GM18858 (cell line): ENCODE measurements around the gene ALAS2.
"Not testable (repeated sequence)": the region's sequence is repeated elsewhere in the genome, so short reads cannot be mapped to it uniquely, and the experiment has no call there.

Source experiments
- ATAC-seq: cut with Tn5 transposase; IDR thresholded peaks from one replicate; pipeline ENCODE4 v1.9.1; 2021; ENCODE audit not compliant: unreplicated experiment

The ALAS2 gene

DNA sequence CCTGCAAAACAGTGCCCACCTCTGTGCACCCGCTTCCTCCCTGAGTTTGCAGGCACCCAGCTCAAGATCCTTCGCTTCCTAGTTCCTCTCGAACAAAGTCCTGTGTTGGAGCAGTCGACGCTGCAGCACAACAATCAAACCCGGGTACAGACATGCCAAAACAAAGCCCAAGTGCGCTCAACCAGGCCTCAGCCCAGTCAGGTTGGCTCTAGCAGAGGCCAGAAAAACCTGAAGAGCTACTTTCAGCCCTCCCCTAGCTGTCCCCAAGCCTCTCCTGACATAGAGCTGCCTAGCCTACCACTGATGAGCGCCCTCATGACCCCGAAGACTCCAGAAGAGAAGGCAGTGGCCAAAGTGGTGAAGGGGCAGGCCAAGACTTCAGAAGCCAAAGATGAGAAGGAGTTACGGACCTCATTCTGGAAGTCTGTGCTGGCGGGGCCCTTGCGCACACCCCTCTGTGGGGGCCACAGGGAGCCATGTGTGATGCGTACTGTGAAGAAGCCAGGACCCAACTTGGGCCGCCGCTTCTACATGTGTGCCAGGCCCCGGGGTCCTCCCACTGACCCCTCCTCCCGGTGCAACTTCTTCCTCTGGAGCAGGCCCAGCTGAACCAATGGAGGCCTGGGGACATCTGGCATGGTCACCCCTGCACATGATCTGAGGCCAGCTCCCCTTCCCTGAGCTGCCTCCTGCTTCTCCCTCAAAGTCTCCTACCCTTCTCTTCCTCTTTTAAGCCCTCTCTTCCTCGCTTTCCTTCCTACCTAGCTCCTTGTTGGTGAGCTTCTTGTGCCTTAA lies 23.8 kb downstream of the ALAS2 start:
- ATAC-seq: no peak

GRCh38 chrX:55005256-55005655 lies 25.5 kb downstream of the ALAS2 start:
- no peak for ATAC-seq

DNA sequence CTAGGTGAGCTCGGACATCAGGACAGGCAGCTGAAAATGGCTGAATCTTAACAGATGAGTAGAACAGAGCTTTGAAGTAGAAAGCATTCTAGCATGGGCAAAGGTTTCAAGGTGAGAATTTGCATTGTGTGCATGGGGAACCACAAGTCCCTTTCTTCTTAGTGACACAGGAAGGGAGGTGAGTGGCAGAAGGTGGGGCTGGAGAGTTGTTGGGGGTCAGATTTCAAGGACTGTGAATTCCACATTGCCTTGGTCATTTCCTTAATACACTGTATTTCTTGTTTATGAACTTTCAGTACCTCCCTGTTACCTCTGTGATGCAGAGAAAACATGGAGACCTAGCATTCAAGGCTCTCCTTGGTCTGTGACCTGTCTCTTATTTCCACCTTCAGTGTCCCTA lies 26.5 kb downstream of the ALAS2 start:
- no peak for ATAC-seq

GRCh38 chrX:54999717-55000598 lies 30.8 kb downstream of the ALAS2 start, which contains the start of gene APEX2:
Gene APEX2, plus strand, starts transcription at chrX:55000363. Its CDS starts 60 bp downstream, at chrX:55000423.
- ATAC-seq: peak; percentile 90

- no peak for ATAC-seq
Observed at GRCh38 chrX:54995621-54996020, 35.2 kb downstream of the ALAS2 start.

GRCh38 chrX:54994668-54995351 lies 36.0 kb downstream of the ALAS2 start:
- no peak for ATAC-seq

DNA sequence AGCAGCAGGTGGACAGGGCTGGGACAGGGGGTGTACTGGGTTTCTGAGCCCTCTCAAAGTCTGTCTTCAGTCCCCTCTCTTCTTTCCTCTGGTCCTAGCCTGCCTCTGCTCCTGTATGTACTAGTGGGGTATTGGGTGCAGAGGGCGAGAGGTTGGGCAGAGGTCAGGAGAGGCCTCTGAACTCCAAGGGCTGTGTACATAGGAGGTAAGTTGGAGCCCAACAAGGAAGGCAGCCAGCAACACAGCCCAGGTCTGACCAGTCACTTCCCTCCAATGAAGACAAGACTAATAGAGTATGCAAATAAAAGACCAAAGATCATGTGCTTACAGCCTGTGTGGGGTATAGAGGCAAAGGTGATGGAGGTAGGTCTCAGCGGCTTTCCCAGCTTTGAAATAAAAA lies 36.7 kb downstream of the ALAS2 start, which contains the start of gene PFKFB1:
PFKFB1 (minus strand) TSS at position 90 of the 400 bp plus-strand sequence. CDS start 181 bp downstream, outside the sequence.
- no peak for ATAC-seq

GRCh38 chrX:54992911-54993622 lies 37.7 kb downstream of the ALAS2 start:
- no peak for ATAC-seq

DNA sequence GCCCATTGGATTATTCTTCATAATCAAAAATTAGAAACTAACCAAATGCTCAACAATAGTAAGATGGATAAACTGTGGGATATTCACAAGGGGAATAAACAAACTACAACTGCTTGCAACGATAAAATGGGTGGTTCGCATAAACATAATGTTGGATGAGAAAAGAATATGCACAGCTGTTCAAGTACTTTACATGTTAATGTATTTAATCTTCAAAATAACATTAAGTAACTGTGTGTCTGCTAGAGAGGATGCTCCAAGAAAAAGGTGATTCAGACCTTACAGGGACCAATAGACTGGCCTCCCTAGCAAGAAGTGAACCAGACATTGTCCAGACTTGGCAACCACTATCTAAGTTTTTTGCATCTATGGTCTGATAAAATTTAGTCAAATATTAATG lies 39.1 kb downstream of the ALAS2 start:
- ATAC-seq: no peak

GRCh38 chrX:54983306-54983705 lies 47.5 kb downstream of the ALAS2 start:
- not testable (repeated sequence) for ATAC-seq

- no peak for ATAC-seq
Observed at GRCh38 chrX:54980334-54980733, 50.4 kb downstream of the ALAS2 start.

GRCh38 chrX:54979432-54979831 lies 51.3 kb downstream of the ALAS2 start:
- no peak for ATAC-seq

GRCh38 chrX:54978448-54978847 lies 52.3 kb downstream of the ALAS2 start:
- no peak for ATAC-seq

- ATAC-seq: no peak
Observed at GRCh38 chrX:54977387-54977786, 53.4 kb downstream of the ALAS2 start.

DNA sequence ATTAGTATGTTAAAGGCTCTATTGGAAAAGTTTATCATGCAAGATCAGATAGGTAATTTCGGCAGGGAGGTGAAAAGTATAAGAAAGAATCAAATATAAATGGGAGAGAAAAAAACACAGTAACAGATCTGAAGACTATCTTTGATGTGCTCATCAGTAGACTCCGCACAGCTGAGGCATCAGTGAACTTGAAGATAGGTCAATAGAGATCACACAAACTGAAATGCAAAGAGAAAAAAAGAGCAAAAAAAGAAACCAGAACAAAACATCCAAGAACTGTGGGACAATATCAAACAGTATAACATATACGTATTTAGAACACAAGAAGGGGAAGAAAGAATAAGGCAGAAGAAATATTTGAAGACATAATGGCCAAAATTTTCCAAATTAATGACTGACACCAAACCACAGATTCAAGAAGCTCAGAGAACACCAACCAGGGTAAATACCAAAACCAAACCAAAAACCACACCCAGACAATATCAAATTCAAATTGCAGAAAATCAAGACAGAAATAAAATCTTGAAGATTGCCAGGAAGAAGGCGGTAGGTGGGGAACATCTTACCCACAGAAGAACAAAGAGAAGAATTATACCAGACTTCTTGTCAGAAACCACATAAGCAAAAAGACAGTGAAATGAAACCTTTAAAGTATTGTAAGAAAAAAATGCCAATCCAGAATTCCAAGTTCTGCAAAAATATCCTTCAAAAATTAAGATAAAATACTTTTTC lies 65.8 kb downstream of the ALAS2 start:
- ATAC-seq: no peak

DNA sequence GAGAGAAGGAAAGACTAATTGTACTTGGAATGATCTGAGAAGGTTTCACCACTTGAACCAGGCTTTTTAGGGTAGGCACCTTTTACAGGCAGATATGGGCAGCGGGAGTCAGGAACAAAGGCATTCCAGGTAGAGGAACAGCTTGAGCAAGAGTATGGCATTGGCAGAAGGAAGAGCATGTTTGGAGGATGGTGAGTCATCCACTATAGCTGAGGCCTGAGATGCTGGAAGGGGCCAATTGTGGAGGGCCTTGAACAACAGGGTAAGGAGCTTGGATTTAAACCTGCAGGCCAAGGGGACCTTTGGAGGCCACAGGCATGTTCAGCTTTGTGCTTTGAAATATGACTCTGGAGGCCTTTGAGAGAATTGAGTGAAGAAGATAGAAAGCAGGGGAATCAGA lies 69.0 kb downstream of the ALAS2 start:
- no peak for ATAC-seq
